CD4-positive, alpha-beta T cell treated with Interferon gamma for 1 hour (primary cell): ENCODE results near the gene ZNHIT3.

Source experiments
- DNase-seq: peaks from one replicate; pipeline ENCODE4 v3.0.0-alpha.2; 2020

ZNHIT3 gene

GRCh38 chr17:36514856-36515255 is 28.4 kb downstream of the ZNHIT3 start:
- no peak for DNase-seq

- DNase-seq = no peak
These were observed 29.4 kb downstream of the ZNHIT3 start for GRCh38 chr17:36515837-36516236.

GRCh38 chr17:36523113-36523512 is 36.6 kb downstream of the ZNHIT3 start:
- DNase-seq = no peak

GRCh38 chr17:36524428-36524876 is 38.0 kb downstream of the ZNHIT3 start:
- DNase-seq = no peak

- DNase-seq = no peak
These were observed 38.6 kb downstream of the ZNHIT3 start for GRCh38 chr17:36525113-36525512.

GRCh38 chr17:36525888-36526287 is 39.4 kb downstream of the ZNHIT3 start:
- DNase-seq = no peak

- DNase-seq = no peak
These were observed 41.3 kb downstream of the ZNHIT3 start for GRCh38 chr17:36527621-36528250.

- DNase-seq = no peak
These were observed 42.6 kb downstream of the ZNHIT3 start for GRCh38 chr17:36529121-36529520.

- no peak for DNase-seq
These were observed 46.0 kb downstream of the ZNHIT3 start for GRCh38 chr17:36532435-36532975.

GRCh38 chr17:36533935-36534839 is 47.7 kb downstream of the ZNHIT3 start:
- DNase-seq = peak; percentile 52

- DNase-seq = peak; percentile 87
These were observed 48.6 kb downstream of the ZNHIT3 start, which contains the start of the genes MYO19 and PIGW for GRCh38 chr17:36534840-36535668. Gene MYO19 (minus strand): TSS chr17:36534868. CDS start chr17:36532538, 2,330 bp downstream. Gene PIGW (plus strand): TSS chr17:36534987. CDS start chr17:36537102, 2,115 bp downstream.

- no peak for DNase-seq
These were observed 49.2 kb downstream of the ZNHIT3 start for GRCh38 chr17:36535669-36536081.

GRCh38 chr17:36540696-36541095 is 54.2 kb downstream of the ZNHIT3 start:
- DNase-seq = no peak

GRCh38 chr17:36542755-36543154 is 56.3 kb downstream of the ZNHIT3 start:
- DNase-seq = no peak

- peak; percentile 14 for DNase-seq
These were observed 57.5 kb downstream of the ZNHIT3 start for GRCh38 chr17:36544044-36544306.

- peak; percentile 93 for DNase-seq
These were observed 58.0 kb downstream of the ZNHIT3 start, which contains the start of gene GGNBP2 for GRCh38 chr17:36544307-36545076. Gene GGNBP2 (plus strand): TSS chr17:36544919. CDS start chr17:36545725, 806 bp downstream.

- no peak for DNase-seq
These were observed 58.6 kb downstream of the ZNHIT3 start for GRCh38 chr17:36545077-36545464.
